H1 (cell line): ENCODE measurements around the gene GINS2. TPM values are rescaled to one million over a fixed set of nuclear protein-coding genes. Genes with fewer than 3 reads are reported as not detected.

Source experiments
- CTCF ChIA-PET: fragments of 300-600 bp; sonication (Branson Sonifier 250); formaldehyde crosslinking; loops from one replicate; lab custom pipeline; 2021; ENCODE audit not compliant: partially characterized antibody; lab: Charles Lee
- POLR2A ChIA-PET: fragments of 300-600 bp; sonication (Branson Sonifier 250); formaldehyde crosslinking; loops from one replicate; lab custom pipeline; 2021; ENCODE audit warnings: inconsistent platforms; ENCODE audit not compliant: partially characterized antibody; lab: Charles Lee
- DNase-seq, 2 experiments: peaks; one replicate each; pipeline versions ENCODE4 v3.0.0 to v3.0.0-alpha.2; 2010 to 2022; ENCODE audit warnings: low spot score in 2 of 2, low read depth in 1 of 2, mixed read lengths in 1 of 2
- FAIRE-seq: peaks from 2 replicates; lab custom pipeline; 2011; peaks lifted over from hg19 to GRCh38; lab: Jason Lieb, UNC
- H2AFZ ChIP-seq: 2 replicates; pipeline ENCODE4 v1.8.1; 2012; ENCODE audit warnings: low read length, inconsistent platforms
- H2AK5ac ChIP-seq: 2 replicates; pipeline ENCODE4 v1.6.1; 2013; ENCODE audit warnings: low read depth, low read length
- H2BK120ac ChIP-seq: replicated peaks from 2 replicates; pipeline ENCODE3; 2013; ENCODE audit warnings: low read depth, low read length, inconsistent platforms
- H2BK12ac ChIP-seq: 2 replicates; pipeline ENCODE4 v1.6.1; 2013; ENCODE audit warnings: low read depth, low read length
- H2BK15ac ChIP-seq: 2 replicates; pipeline ENCODE4 v1.6.1; 2013; ENCODE audit warnings: low read length
- H2BK20ac ChIP-seq: 2 replicates; pipeline ENCODE4 v1.6.1; 2013; ENCODE audit warnings: low read length
- H2BK5ac ChIP-seq: 2 replicates; pipeline ENCODE4 v1.6.1; 2013; ENCODE audit warnings: low read depth, low read length
- H3K14ac ChIP-seq: 2 replicates; pipeline ENCODE4 v1.6.1; 2013; ENCODE audit warnings: inconsistent platforms; ENCODE audit not compliant: insufficient read length
- H3K18ac ChIP-seq: 2 replicates; pipeline ENCODE4 v1.6.1; 2013; ENCODE audit warnings: low read length; ENCODE audit errors: extremely low read depth
- H3K23ac ChIP-seq: 2 replicates; pipeline ENCODE4 v1.6.1; 2013; ENCODE audit warnings: inconsistent platforms; ENCODE audit not compliant: insufficient read length
- H3K23me2 ChIP-seq: 2 replicates; pipeline ENCODE4 v1.6.1; 2013; ENCODE audit warnings: low read depth, low read length
- H3K27ac ChIP-seq: 2 replicates; pipeline ENCODE4 v1.6.1; 2011; ENCODE audit warnings: low read depth, low read length, inconsistent platforms
- H3K27me3 ChIP-seq, 4 experiments: replicated peaks in 1 of 4; 1 replicate in 1 of 4; 2 replicates in 3 of 4; pipeline versions ENCODE4 v1.6.1 to v1.8.1; 2011 to 2013; ENCODE audit warnings: low read length in 3 of 4, mild to moderate bottlenecking in 3 of 4, inconsistent platforms in 2 of 4, mixed read lengths in 2 of 4, moderate library complexity in 1 of 4; ENCODE audit not compliant: control insufficient read depth in 3 of 4, insufficient read depth in 3 of 4; ENCODE audit errors: extremely low read depth in 1 of 4
- H3K36me3 ChIP-seq, 4 experiments: 2 replicates each; pipeline versions ENCODE4 v1.6.1 to v1.8.1; 2011 to 2013; ENCODE audit warnings: mild to moderate bottlenecking in 4 of 4, low read length in 3 of 4, moderate library complexity in 2 of 4, control low read depth in 1 of 4, inconsistent platforms in 1 of 4; ENCODE audit not compliant: insufficient read depth in 4 of 4, control insufficient read depth in 2 of 4
- H3K4ac ChIP-seq: replicated peaks from 2 replicates; pipeline ENCODE3; 2013; ENCODE audit warnings: low read length, low read depth, mixed read lengths, inconsistent platforms; ENCODE audit not compliant: insufficient read length
- H3K4me1 ChIP-seq, 4 experiments: replicated peaks in 1 of 4; 1 replicate in 1 of 4; 2 replicates in 3 of 4; pipeline versions ENCODE4 v1.6.1 to v1.8.1; 2011 to 2013; ENCODE audit warnings: low read length in 3 of 4, inconsistent platforms in 2 of 4, mixed read lengths in 1 of 4; ENCODE audit not compliant: insufficient read depth in 4 of 4, control insufficient read depth in 3 of 4
- H3K4me2 ChIP-seq, 2 experiments: 2 replicates each; pipeline versions ENCODE4 v1.6.1 to v1.8.1; 2011 to 2013; ENCODE audit warnings: low read depth in 2 of 2, low read length in 2 of 2, control low read depth in 1 of 2, inconsistent platforms in 1 of 2, mild to moderate bottlenecking in 1 of 2; ENCODE audit not compliant: insufficient read depth in 1 of 2
- H3K4me3 ChIP-seq, 4 experiments: fragments of 200-600, 300-600 bp in 1 of 4; sonication (generic), shearing (Covaris generic), sonication (Bioruptor Twin) in 1 of 4; 2 replicates each; pipeline versions ENCODE4 v1.5.1 to v1.8.1; 2011 to 2016; ENCODE audit warnings: low read length in 4 of 4, low read depth in 3 of 4, control low read depth in 2 of 4, inconsistent platforms in 2 of 4, mild to moderate bottlenecking in 2 of 4, mixed read lengths in 1 of 4, moderate library complexity in 1 of 4; ENCODE audit not compliant: insufficient read depth in 2 of 4; ENCODE audit errors: extremely low read depth in 1 of 4
- H3K56ac ChIP-seq: replicated peaks from 2 replicates; pipeline ENCODE3; 2013; ENCODE audit warnings: low read depth, mild to moderate bottlenecking, mixed read lengths, low read length, inconsistent platforms; ENCODE audit not compliant: insufficient read length
- H3K79me1 ChIP-seq: 2 replicates; pipeline ENCODE4 v1.6.1; 2013; ENCODE audit warnings: low read depth, low read length, control low read depth
- H3K79me2 ChIP-seq, 2 experiments: 2 replicates each; pipeline versions ENCODE4 v1.6.1 to v1.8.1; 2012 to 2013; ENCODE audit warnings: low read length in 2 of 2, mild to moderate bottlenecking in 2 of 2, inconsistent platforms in 1 of 2; ENCODE audit not compliant: insufficient read depth in 2 of 2, control insufficient read depth in 1 of 2
- H3K9ac ChIP-seq, 4 experiments: replicated peaks in 1 of 4; 1 replicate in 1 of 4; 2 replicates in 3 of 4; pipeline versions ENCODE4 v1.6.1 to v1.8.1; 2011 to 2013; ENCODE audit warnings: low read depth in 3 of 4, low read length in 3 of 4, control low read depth in 2 of 4, mild to moderate bottlenecking in 2 of 4, moderate library complexity in 2 of 4, inconsistent platforms in 1 of 4; ENCODE audit errors: extremely low read depth in 1 of 4
- H3K9me3 ChIP-seq, 2 experiments: 2 replicates each; pipeline versions ENCODE4 v1.6.1 to v1.8.1; 2012 to 2013; ENCODE audit warnings: mild to moderate bottlenecking in 2 of 2, moderate library complexity in 2 of 2, control low read depth in 1 of 2, inconsistent platforms in 1 of 2, low read depth in 1 of 2, low read length in 1 of 2, mixed read lengths in 1 of 2; ENCODE audit not compliant: insufficient read depth in 2 of 2
- H4K20me1 ChIP-seq, 2 experiments: replicated peaks in 1 of 2; 2 replicates each; pipeline versions ENCODE3 to v1.8.1; 2011 to 2013; ENCODE audit warnings: inconsistent platforms in 2 of 2, low read length in 2 of 2, mild to moderate bottlenecking in 1 of 2; ENCODE audit not compliant: insufficient read depth in 2 of 2, control insufficient read depth in 1 of 2
- H4K5ac ChIP-seq: 2 replicates; pipeline ENCODE4 v1.6.1; 2013; ENCODE audit warnings: low read length, low read depth, mixed read lengths, inconsistent platforms; ENCODE audit not compliant: insufficient read length
- H4K8ac ChIP-seq: 2 replicates; pipeline ENCODE4 v1.8.0; 2013; ENCODE audit warnings: mild to moderate bottlenecking, moderate library complexity, low read length, inconsistent platforms; ENCODE audit not compliant: insufficient read depth; ENCODE audit errors: extremely low read depth
- H4K91ac ChIP-seq: replicated peaks from 2 replicates; pipeline ENCODE3; 2013; ENCODE audit warnings: low read length, mixed read lengths, inconsistent platforms; ENCODE audit not compliant: insufficient read length
- HDAC6 ChIP-seq: IDR thresholded peaks from one replicate; pipeline ENCODE4 v1.7.1; 2012; ENCODE audit warnings: low read depth, mild to moderate bottlenecking, inconsistent platforms, low read length, moderate library complexity
- POLR2AphosphoS5 ChIP-seq: IDR thresholded peaks from 2 replicates; pipeline ENCODE4 v1.6.1; 2011; ENCODE audit warnings: low read depth, low read length
- TAF1 ChIP-seq: IDR thresholded peaks from 2 replicates; pipeline ENCODE4 v1.6.1; 2011; ENCODE audit warnings: mild to moderate bottlenecking, low read depth, low read length
- TEAD4 ChIP-seq: IDR thresholded peaks from 2 replicates; pipeline ENCODE4 v1.6.1; 2012; ENCODE audit warnings: low read depth, low read length, inconsistent platforms, mixed read lengths
- WGBS, 2 experiments: shearing (Covaris generic) in 1 of 2; methylation state at CpG; one replicate each; pipeline versions ENCODE4 v1.1.6 to v1.1.7; 2013 to 2015; ENCODE audit warnings: low lambda C conversion rate in 2 of 2, mixed read lengths in 2 of 2, inconsistent platforms in 1 of 2, low coverage in 1 of 2, missing lambda C conversion rate in 1 of 2; ENCODE audit not compliant: insufficient replicate concordance in 2 of 2, insufficient coverage in 1 of 2, insufficient read length in 1 of 2; ENCODE audit errors: extremely low coverage in 1 of 2, missing lambda C conversion rate in 1 of 2; 5-methylcytosine and 5-hydroxymethylcytosine counted together
- polyA plus RNA-seq, 7 experiments: library from polyadenylated mRNA; depleted of rRNA in 3 of 7; stranded (reverse) in 5 of 7; unstranded in 2 of 7; fragments of >200 nt in 5 of 7; fragments of 200-250 nt in 2 of 7; gene quantifications; 1 replicate in 5 of 7; 2 replicates in 1 of 7; 4 replicates in 1 of 7; pipeline versions ENCODE4 v1.2.1 to v1.2.3, GENCODE V29; 2011 to 2013; ENCODE audit warnings: missing spikeins in 2 of 7, mixed read lengths in 2 of 7
- total RNA-seq: library from RNA; stranded (reverse); fragmentation: NEBNext Ultra II Directional; extraction: Animal tissue kit (Norgen Biotek cat#: 25700); gene quantifications from 2 replicates; pipeline ENCODE4 v1.2.1, GENCODE V29; 2021

Gene GINS2
- total and polyA plus RNA-seq, 2 of the 8 experiments (the other 6 are each of a cell fraction or from before 2014, with no cell fraction given), result 29.4 to 59.1 TPM

DNA sequence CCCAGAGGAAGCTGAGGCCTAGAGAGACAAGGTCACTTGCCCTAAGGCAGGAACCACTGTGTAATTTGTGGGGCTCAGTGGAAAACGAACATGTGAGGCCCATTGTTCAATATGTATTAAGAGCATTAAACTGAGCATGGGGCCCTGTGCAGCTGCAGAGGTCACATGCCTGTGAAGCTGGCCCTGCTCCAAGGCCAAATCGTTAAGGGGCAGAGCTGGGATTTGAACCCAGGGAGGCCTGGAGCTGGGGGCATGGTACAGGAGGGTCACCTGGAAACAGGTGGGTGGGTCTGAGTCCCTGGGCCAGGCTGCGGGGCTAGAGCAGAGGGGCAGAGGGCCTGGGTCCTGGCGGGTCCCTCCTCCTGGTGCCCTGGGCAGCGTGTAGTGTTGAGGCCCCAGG, 42.4 kb upstream of the GINS2 start:
- H3K9me3 ChIP-seq, result no peaks in the 10 kb centered on the region
- H3K4ac ChIP-seq, result no peak overlapping the region
- no peak for TF ChIP-seq HDAC6
- TF ChIP-seq POLR2AphosphoS5, result no peak
- no peak for TF ChIP-seq TEAD4
- TF ChIP-seq TAF1, result no peak
- no peak overlapping the region; the same call in 1 of the 2 replicates for H2AK5ac ChIP-seq
- H3K23ac ChIP-seq, result no peak overlapping the region
- no peak overlapping the region for H2BK5ac ChIP-seq
- DNase-seq (no peak), FAIRE-seq (no peak)
- no peak overlapping the region for H4K5ac ChIP-seq
- no peak overlapping the region for H2BK120ac ChIP-seq
- ChIA-PET CTCF (interaction anchor here (0.6 to 2.4 kb wide), 5 partner anchors 10 to 115 kb away, joined by 3 to 5 read pairs (median 4); no protein-coding TSS in a partner anchor), POLR2A (no interaction called here)
- H3K9ac ChIP-seq, result no peak overlapping the region
- no peaks in the 10 kb centered on the region for H3K79me1 ChIP-seq
- peaks cover 3 to 14% (median 11%) of the 10 kb centered on the region in 4 experiments for H3K4me1 ChIP-seq
- peaks cover under 1 to 8% of the 10 kb centered on the region in 2 experiments for H4K20me1 ChIP-seq
- H3K79me2 ChIP-seq, result no peaks in the 10 kb centered on the region
- H2BK12ac ChIP-seq, result no peak overlapping the region
- no peak overlapping the region for H2AFZ ChIP-seq
- H3K36me3 ChIP-seq, result no peaks in the 10 kb centered on the region
- H3K27ac ChIP-seq, result no peak overlapping the region
- peaks cover 3% of the 10 kb centered on the region; the same call in 1 of the 2 replicates for H3K23me2 ChIP-seq
- no peak overlapping the region for H3K14ac ChIP-seq
- H4K8ac ChIP-seq, result no peak overlapping the region; the same call in 1 of the 2 replicates
- H3K18ac ChIP-seq, result no peak overlapping the region
- H3K56ac ChIP-seq, result no peak overlapping the region
- WGBS, 2 experiments, result 91% methylated on average over 5 of the region's 5 CpGs; no CpG with 5 or more reads in 1 of the 2 experiments
- H3K4me2 ChIP-seq, result no peak overlapping the region
- H3K4me3 ChIP-seq, result no peak overlapping the region
- H3K27me3 ChIP-seq, result no peaks in the 10 kb centered on the region; a peak in 2 of 7 replicates
- no peak overlapping the region for H2BK20ac ChIP-seq
- H2BK15ac ChIP-seq, result no peak overlapping the region
- no peak overlapping the region for H4K91ac ChIP-seq
